ENCODE measurements around the gene ROR2. TPM values are rescaled to one million over a fixed set of nuclear protein-coding genes. Genes with fewer than 3 reads are reported as not detected.

ROR2 gene
- total and polyA plus RNA-seq, 4 donors, result 1.6 to 5.8 TPM; not detected in 2

- Histone ChIP-seq H3K4me3 (ENCODE audit: low read length in 2 of 2) (no peak overlapping the region), H3K4me1 (ENCODE audit: control insufficient read depth in 1 of 2, insufficient read depth in 2 of 2, low read length in 2 of 2) (no peaks in the 10 kb centered on the region), H3K27ac (ENCODE audit: low read depth in 1 of 2, low read length in 2 of 2) (no peak overlapping the region), H3K36me3 (ENCODE audit: control insufficient read depth in 1 of 2, insufficient read depth in 2 of 2, low read length in 1 of 2) (no peaks in the 10 kb centered on the region), H3K27me3 (ENCODE audit: control insufficient read depth in 1 of 2, insufficient read depth in 2 of 2, low read length in 1 of 2) (no peaks in the 10 kb centered on the region), H3K9me3 (ENCODE audit: control insufficient read depth, low read length) (no peaks in the 10 kb centered on the region)
- DNase-seq (peak in 1 of 2 donors; percentile 72), ATAC-seq (ENCODE audit: low FRiP score) (no peak)
- intact Hi-C loops (cut with DNase I), result no loop called here
- WGBS, 2 donors, result 69 to 76% methylated on average over 8 of the region's 8 CpGs
Measured at GRCh38 chr9:91711755-91712601, 238.1 kb downstream of the ROR2 start.

DNA sequence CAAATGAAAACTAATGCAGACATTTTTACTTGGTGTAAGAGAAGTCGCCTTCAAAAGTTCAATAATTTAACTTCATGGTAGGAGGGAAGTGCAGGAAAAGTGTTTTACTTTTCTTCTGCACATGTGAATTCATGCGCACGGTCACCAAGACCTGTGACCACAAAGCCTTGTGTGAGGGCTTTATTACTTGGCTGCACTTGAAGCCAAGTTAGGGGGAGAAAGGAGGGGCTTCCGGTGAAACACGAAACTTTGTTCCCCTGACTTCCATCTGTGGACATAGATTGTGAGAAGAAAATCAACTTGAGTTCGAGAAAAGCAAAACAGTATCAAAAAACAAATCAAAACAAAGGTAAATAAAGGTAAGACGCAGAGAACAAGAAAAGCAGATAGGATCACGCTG is 239.9 kb downstream of the ROR2 start:
- Histone ChIP-seq H3K4me3 (ENCODE audit: low read length in 2 of 2) (no peak overlapping the region), H3K9me3 (ENCODE audit: control insufficient read depth, low read length) (peaks cover 8% of the 10 kb centered on the region), H3K36me3 (ENCODE audit: control insufficient read depth in 1 of 2, insufficient read depth in 2 of 2, low read length in 1 of 2) (no peaks in the 10 kb centered on the region), H3K4me1 (ENCODE audit: control insufficient read depth in 1 of 2, insufficient read depth in 2 of 2, low read length in 2 of 2) (no peaks in the 10 kb centered on the region), H3K27me3 (ENCODE audit: control insufficient read depth in 1 of 2, insufficient read depth in 2 of 2, low read length in 1 of 2) (no peaks in the 10 kb centered on the region), H3K27ac (ENCODE audit: low read depth in 1 of 2, low read length in 2 of 2) (no peak overlapping the region)
- 66 to 69% methylated on average over 8 of the region's 8 CpGs for WGBS, 2 donors
- ATAC-seq (ENCODE audit: low FRiP score) (no peak), DNase-seq (no peak)
- intact Hi-C loops (cut with DNase I), result no loop called here

GRCh38 chr9:91705386-91705785 is 244.6 kb downstream of the ROR2 start:
- DNase-seq, result no peak
- 86 to 90% methylated on average over 1 of the region's 1 CpG for WGBS, 2 donors
- peaks cover 8% of the 10 kb centered on the region for H3K9me3 ChIP-seq (ENCODE audit: control insufficient read depth, low read length)
- H3K4me3 ChIP-seq (ENCODE audit: low read length in 2 of 2), result no peak overlapping the region
- H3K27ac ChIP-seq (ENCODE audit: low read depth in 1 of 2, low read length in 2 of 2), result no peak overlapping the region
- H3K4me1 ChIP-seq (ENCODE audit: control insufficient read depth in 1 of 2, insufficient read depth in 2 of 2, low read length in 2 of 2), result no peaks in the 10 kb centered on the region
- no peak for ATAC-seq (ENCODE audit: low FRiP score)
- H3K36me3 ChIP-seq (ENCODE audit: control insufficient read depth in 1 of 2, insufficient read depth in 2 of 2, low read length in 1 of 2), result no peaks in the 10 kb centered on the region
- H3K27me3 ChIP-seq (ENCODE audit: control insufficient read depth in 1 of 2, insufficient read depth in 2 of 2, low read length in 1 of 2), result no peaks in the 10 kb centered on the region
- intact Hi-C loops (cut with DNase I), result no loop called here

GRCh38 chr9:91700475-91700874 is 249.6 kb downstream of the ROR2 start:
- no peaks in the 10 kb centered on the region for H3K36me3 ChIP-seq (ENCODE audit: control insufficient read depth in 1 of 2, insufficient read depth in 2 of 2, low read length in 1 of 2)
- no peaks in the 10 kb centered on the region for H3K27me3 ChIP-seq (ENCODE audit: control insufficient read depth in 1 of 2, insufficient read depth in 2 of 2, low read length in 1 of 2)
- intact Hi-C loops (cut with DNase I), result no loop called here
- no peak overlapping the region for H3K4me3 ChIP-seq (ENCODE audit: low read length in 2 of 2)
- DNase-seq, result no peak
- H3K4me1 ChIP-seq (ENCODE audit: control insufficient read depth in 1 of 2, insufficient read depth in 2 of 2, low read length in 2 of 2), result no peaks in the 10 kb centered on the region
- H3K9me3 ChIP-seq (ENCODE audit: control insufficient read depth, low read length), result no peaks in the 10 kb centered on the region
- no peak overlapping the region for H3K27ac ChIP-seq (ENCODE audit: low read depth in 1 of 2, low read length in 2 of 2)
- WGBS, 2 donors, result 84 to 87% methylated on average over 5 of the region's 5 CpGs
- no peak for ATAC-seq (ENCODE audit: low FRiP score)

- ATAC-seq (ENCODE audit: low FRiP score), result no peak
- Histone ChIP-seq H3K4me1 (ENCODE audit: control insufficient read depth in 1 of 2, insufficient read depth in 2 of 2, low read length in 2 of 2) (no peaks in the 10 kb centered on the region), H3K27me3 (ENCODE audit: control insufficient read depth in 1 of 2, insufficient read depth in 2 of 2, low read length in 1 of 2) (no peaks in the 10 kb centered on the region), H3K9me3 (ENCODE audit: control insufficient read depth, low read length) (no peaks in the 10 kb centered on the region), H3K4me3 (ENCODE audit: low read length in 2 of 2) (no peak overlapping the region), H3K27ac (ENCODE audit: low read depth in 1 of 2, low read length in 2 of 2) (no peak overlapping the region), H3K36me3 (ENCODE audit: control insufficient read depth in 1 of 2, insufficient read depth in 2 of 2, low read length in 1 of 2) (no peaks in the 10 kb centered on the region)
- intact Hi-C loops (cut with DNase I), result no loop called here
- DNase-seq, result no peak
- WGBS, 2 donors, result 89 to 91% methylated on average over 3 of the region's 3 CpGs
Measured at GRCh38 chr9:91698266-91698665, 251.8 kb downstream of the ROR2 start.

DNA sequence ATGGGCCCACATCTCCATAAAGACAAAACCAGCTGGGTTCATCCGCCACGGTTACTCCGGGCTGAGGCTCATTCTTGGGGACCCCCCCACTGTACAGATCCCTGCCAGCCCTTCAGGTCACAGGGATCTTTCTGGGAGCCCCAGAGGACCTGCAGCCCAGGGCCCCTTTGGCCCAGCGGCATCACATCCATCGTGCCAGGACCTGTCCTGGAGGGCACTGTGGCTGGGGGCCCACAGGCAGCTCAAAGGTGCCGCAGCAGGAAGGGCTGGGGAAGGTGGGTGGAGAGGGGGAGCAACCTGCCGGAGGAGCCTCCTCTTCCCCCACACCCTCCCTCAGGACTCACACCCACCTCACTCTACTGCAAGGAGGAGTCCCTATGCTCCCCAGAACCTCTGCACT is 252.8 kb downstream of the ROR2 start:
- DNase-seq, result no peak
- Histone ChIP-seq H3K36me3 (ENCODE audit: control insufficient read depth in 1 of 2, insufficient read depth in 2 of 2, low read length in 1 of 2) (no peaks in the 10 kb centered on the region), H3K9me3 (ENCODE audit: control insufficient read depth, low read length) (no peaks in the 10 kb centered on the region), H3K27me3 (ENCODE audit: control insufficient read depth in 1 of 2, insufficient read depth in 2 of 2, low read length in 1 of 2) (no peaks in the 10 kb centered on the region), H3K4me3 (ENCODE audit: low read length in 2 of 2) (no peak overlapping the region), H3K27ac (ENCODE audit: low read depth in 1 of 2, low read length in 2 of 2) (no peak overlapping the region), H3K4me1 (ENCODE audit: control insufficient read depth in 1 of 2, insufficient read depth in 2 of 2, low read length in 2 of 2) (no peaks in the 10 kb centered on the region)
- peak; percentile 31 for ATAC-seq (ENCODE audit: low FRiP score)
- WGBS, 2 donors, result 93 to 94% methylated on average over 5 to 7 of the region's 7 CpGs
- intact Hi-C loops (cut with DNase I), result no loop called here

GRCh38 chr9:91694081-91694870 is 255.8 kb downstream of the ROR2 start:
- Histone ChIP-seq H3K9me3 (ENCODE audit: control insufficient read depth, low read length) (no peaks in the 10 kb centered on the region), H3K27ac (ENCODE audit: low read depth in 1 of 2, low read length in 2 of 2) (no peak overlapping the region), H3K4me1 (ENCODE audit: control insufficient read depth in 1 of 2, insufficient read depth in 2 of 2, low read length in 2 of 2) (no peaks in the 10 kb centered on the region), H3K4me3 (ENCODE audit: low read length in 2 of 2) (no peak overlapping the region), H3K36me3 (ENCODE audit: control insufficient read depth in 1 of 2, insufficient read depth in 2 of 2, low read length in 1 of 2) (no peaks in the 10 kb centered on the region), H3K27me3 (ENCODE audit: control insufficient read depth in 1 of 2, insufficient read depth in 2 of 2, low read length in 1 of 2) (no peaks in the 10 kb centered on the region)
- no peak for ATAC-seq (ENCODE audit: low FRiP score)
- intact Hi-C loops (cut with DNase I), result no loop called here
- DNase-seq, result no peak
- WGBS, 2 donors, result 62 to 72% methylated on average over 6 of the region's 6 CpGs

GRCh38 chr9:91693226-91693625 is 256.8 kb downstream of the ROR2 start:
- intact Hi-C loops (cut with DNase I), result no loop called here
- ATAC-seq (ENCODE audit: low FRiP score), result no peak

More at GRCh38 chr9:91693226-91693625, 256.8 kb downstream of the ROR2 start:
- DNase-seq, result no peak
- Histone ChIP-seq H3K4me3 (ENCODE audit: low read length in 2 of 2) (no peak overlapping the region), H3K27me3 (ENCODE audit: control insufficient read depth in 1 of 2, insufficient read depth in 2 of 2, low read length in 1 of 2) (no peaks in the 10 kb centered on the region), H3K36me3 (ENCODE audit: control insufficient read depth in 1 of 2, insufficient read depth in 2 of 2, low read length in 1 of 2) (no peaks in the 10 kb centered on the region), H3K4me1 (ENCODE audit: control insufficient read depth in 1 of 2, insufficient read depth in 2 of 2, low read length in 2 of 2) (no peaks in the 10 kb centered on the region), H3K9me3 (ENCODE audit: control insufficient read depth, low read length) (no peaks in the 10 kb centered on the region), H3K27ac (ENCODE audit: low read depth in 1 of 2, low read length in 2 of 2) (no peak overlapping the region)
- 66 to 77% methylated on average over 7 of the region's 7 CpGs for WGBS, 2 donors

Measured in aorta (tissue), 5 donors.